OCI-LY7 (cell line): ENCODE results near the gene TM4SF1.

Source experiments
- CTCF ChIP-seq: fragments of 200-600 bp; sonication (generic); conservative IDR thresholded peaks from 2 replicates; pipeline ENCODE4 v1.5.1; 2014; ENCODE audit warnings: mild to moderate bottlenecking, antibody characterized with exemption, low read length, moderate library complexity, mixed read lengths
- EZH2phosphoT487 ChIP-seq: fragments of 200-600 bp; sonication (generic); IDR thresholded peaks from 2 replicates; pipeline ENCODE4 v1.6.1; 2018; ENCODE audit warnings: low read depth, borderline replicate concordance, mild to moderate bottlenecking, mixed run types, antibody characterized with exemption, low read length, moderate library complexity, mixed read lengths

GRCh38 chr3:149321136-149321535 lies 56.3 kb downstream of the TM4SF1 start:
- TF ChIP-seq CTCF (no peak), EZH2phosphoT487 (no peak)
